ENCODE measurements around the gene MT1H. TPM values are rescaled to one million over a fixed set of nuclear protein-coding genes. Genes with fewer than 3 reads are reported as not detected.

The MT1H gene
- total and polyA plus RNA-seq, 2 of the 13 experiments (the other 11 are each of a cell fraction or from before 2014, with no cell fraction given), result 0.60 TPM; not detected in 1

DNA sequence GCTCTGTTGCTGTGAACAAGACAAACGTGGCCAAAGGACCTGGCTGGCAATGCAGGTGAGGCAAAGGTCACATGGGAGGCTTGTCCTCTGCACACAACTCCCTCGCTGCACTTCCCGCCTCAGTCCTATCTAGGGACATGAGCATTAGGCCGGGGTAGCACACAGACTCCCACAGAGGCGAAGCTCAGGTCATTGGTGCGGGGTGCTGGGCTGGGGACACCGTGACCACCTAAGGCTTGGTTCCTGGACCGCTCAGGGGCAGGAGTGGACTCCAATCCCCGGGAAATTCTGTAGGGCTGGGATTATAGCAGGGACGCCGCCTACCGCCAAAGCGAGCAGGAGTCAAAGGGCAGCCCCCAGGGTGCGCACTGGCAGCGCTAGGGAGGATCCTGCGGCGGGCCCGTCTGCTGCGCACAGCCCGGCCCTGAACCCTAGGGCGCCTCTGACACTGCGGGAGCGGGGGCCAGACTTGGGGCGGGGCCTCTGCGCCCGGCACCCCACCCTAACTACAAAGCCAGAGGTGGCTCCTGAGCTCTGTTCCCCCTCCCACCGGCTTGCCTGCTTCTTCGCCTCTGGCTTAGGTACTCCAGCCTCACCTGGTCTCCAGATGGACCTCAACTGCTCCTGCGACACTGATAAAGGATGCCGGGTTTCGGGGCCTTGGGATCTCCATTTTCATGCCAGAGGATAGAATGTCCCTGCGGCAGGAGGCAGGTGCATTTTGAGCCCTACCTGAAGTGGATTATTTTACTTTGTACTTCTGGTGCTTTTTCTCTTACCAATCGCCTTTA is 21.8 kb upstream of the MT1H start (continued):
- TF ChIP-seq ZSCAN30 (CRISPR knock-in tag; IDR thresholded peaks at IDR 0.05) (no peak), ZNF589 (CRISPR knock-in tag; conservative IDR thresholded peaks at IDR 0.05) (no peak), ZFP1 (CRISPR knock-in tag; IDR thresholded peaks at IDR 0.05) (no peak), ZFP62 (CRISPR knock-in tag; IDR thresholded peaks at IDR 0.05) (no peak), ZNF678 (CRISPR knock-in tag; IDR thresholded peaks at IDR 0.05) (no peak), HNRNPUL1 (IDR thresholded peaks at IDR 0.05; ENCODE audit: low read depth, low read length) (no peak), AGO1 (IDR thresholded peaks at IDR 0.05; ENCODE audit: low read depth, low read length, poor library complexity, severe bottlenecking) (no peak), CCDC6 (CRISPR knock-in tag; IDR thresholded peaks at IDR 0.05) (no peak), FOXM1 (CRISPR knock-in tag; IDR thresholded peaks at IDR 0.05) (no peak), ZC3H13 (CRISPR knock-in tag; IDR thresholded peaks at IDR 0.05) (no peak), TSC22D2 (CRISPR knock-in tag; IDR thresholded peaks at IDR 0.05; ENCODE audit: borderline replicate concordance) (no peak), MBNL3 (CRISPR knock-in tag; conservative IDR thresholded peaks at IDR 0.05) (no peak), ZNF775 (CRISPR knock-in tag; IDR thresholded peaks at IDR 0.05; ENCODE audit: borderline replicate concordance) (no peak), IKZF1 (IDR thresholded peaks at IDR 0.05) (no peak), CCAR2 (optimal IDR thresholded peaks at IDR 0.05; ENCODE audit: low read depth, low read length) (no peak), ZNF232 (CRISPR knock-in tag; IDR thresholded peaks at IDR 0.05; ENCODE audit: borderline replicate concordance) (no peak), JUN (CRISPR knock-in tag; IDR thresholded peaks at IDR 0.05) (no peak), KDM5B (CRISPR knock-in tag; IDR thresholded peaks at IDR 0.05; ENCODE audit: borderline replicate concordance) (no peak; the same call in 1 of the 2 replicates), EP300 (IDR thresholded peaks at IDR 0.05; ENCODE audit: low read depth in 2 of 2, low read length in 2 of 2) (no peak), EP300 (CRISPR knock-in tag; IDR thresholded peaks at IDR 0.05; ENCODE audit: borderline replicate concordance) (no peak)
- TF ChIP-seq, protein P1, sequence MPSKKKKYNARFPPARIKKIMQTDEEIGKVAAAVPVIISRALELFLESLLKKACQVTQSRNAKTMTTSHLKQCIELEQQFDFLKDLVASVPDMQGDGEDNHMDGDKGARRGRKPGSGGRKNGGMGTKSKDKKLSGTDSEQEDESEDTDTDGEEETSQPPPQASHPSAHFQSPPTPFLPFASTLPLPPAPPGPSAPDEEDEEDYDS (CRISPR knock-in tag; IDR thresholded peaks at IDR 0.05), result no peak
- TF ChIP-seq, protein P2, sequence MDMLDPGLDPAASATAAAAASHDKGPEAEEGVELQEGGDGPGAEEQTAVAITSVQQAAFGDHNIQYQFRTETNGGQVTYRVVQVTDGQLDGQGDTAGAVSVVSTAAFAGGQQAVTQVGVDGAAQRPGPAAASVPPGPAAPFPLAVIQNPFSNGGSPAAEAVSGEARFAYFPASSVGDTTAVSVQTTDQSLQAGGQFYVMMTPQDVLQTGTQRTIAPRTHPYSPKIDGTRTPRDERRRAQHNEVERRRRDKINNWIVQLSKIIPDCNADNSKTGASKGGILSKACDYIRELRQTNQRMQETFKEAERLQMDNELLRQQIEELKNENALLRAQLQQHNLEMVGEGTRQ (IDR thresholded peaks at IDR 0.05; ENCODE audit: low read depth, low read length), result no peak
- TF ChIP-seq, protein P2 (CRISPR knock-in tag; IDR thresholded peaks at IDR 0.05; ENCODE audit: borderline replicate concordance), result 0 out of 2 replicates have a peak, but pooled peaks have one; percentile 38
- TF ChIP-seq, protein P3, sequence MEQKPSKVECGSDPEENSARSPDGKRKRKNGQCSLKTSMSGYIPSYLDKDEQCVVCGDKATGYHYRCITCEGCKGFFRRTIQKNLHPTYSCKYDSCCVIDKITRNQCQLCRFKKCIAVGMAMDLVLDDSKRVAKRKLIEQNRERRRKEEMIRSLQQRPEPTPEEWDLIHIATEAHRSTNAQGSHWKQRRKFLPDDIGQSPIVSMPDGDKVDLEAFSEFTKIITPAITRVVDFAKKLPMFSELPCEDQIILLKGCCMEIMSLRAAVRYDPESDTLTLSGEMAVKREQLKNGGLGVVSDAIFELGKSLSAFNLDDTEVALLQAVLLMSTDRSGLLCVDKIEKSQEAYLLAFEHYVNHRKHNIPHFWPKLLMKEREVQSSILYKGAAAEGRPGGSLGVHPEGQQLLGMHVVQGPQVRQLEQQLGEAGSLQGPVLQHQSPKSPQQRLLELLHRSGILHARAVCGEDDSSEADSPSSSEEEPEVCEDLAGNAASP (CRISPR knock-in tag; IDR thresholded peaks at IDR 0.05; ENCODE audit: borderline replicate concordance), result no peak
- TF ChIP-seq, protein P4, sequence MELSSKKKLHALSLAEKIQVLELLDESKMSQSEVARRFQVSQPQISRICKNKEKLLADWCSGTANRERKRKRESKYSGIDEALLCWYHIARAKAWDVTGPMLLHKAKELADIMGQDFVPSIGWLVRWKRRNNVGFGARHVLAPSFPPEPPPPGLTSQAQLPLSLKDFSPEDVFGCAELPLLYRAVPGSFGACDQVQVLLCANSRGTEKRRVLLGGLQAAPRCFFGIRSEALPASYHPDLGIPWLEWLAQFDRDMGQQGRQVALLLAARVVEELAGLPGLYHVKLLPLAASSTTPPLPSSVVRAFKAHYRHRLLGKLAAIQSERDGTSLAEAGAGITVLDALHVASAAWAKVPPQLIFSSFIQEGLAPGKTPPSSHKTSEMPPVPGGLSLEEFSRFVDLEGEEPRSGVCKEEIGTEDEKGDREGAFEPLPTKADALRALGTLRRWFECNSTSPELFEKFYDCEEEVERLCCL (CRISPR knock-in tag; IDR thresholded peaks at IDR 0.05; ENCODE audit: borderline replicate concordance), result no peak

All from HepG2 (cell line).